Vagina (tissue), 2 donors: ENCODE data around the gene ABHD6.

Experiments used
- CTCF ChIP-seq, 3 experiments: fragments of 450-650 bp in 2 of 3; fragments of 200-600 bp in 1 of 3; sonication (generic) in 1 of 3; IDR thresholded peaks; one replicate each; pipeline ENCODE4 v1.5.1; 2017 to 2019; ENCODE audit warnings: antibody characterized with exemption in 3 of 3, mild to moderate bottlenecking in 2 of 3, moderate library complexity in 2 of 3
- POLR2A ChIP-seq, 2 donors: fragments of 450-650 bp; IDR thresholded peaks; one replicate each; pipeline ENCODE4 v1.6.1; 2017; ENCODE audit warnings: antibody characterized with exemption in 2 of 2, mild to moderate bottlenecking in 2 of 2, moderate library complexity in 2 of 2
- POLR2AphosphoS5 ChIP-seq, 2 donors: sonication (generic); formaldehyde crosslinking; IDR thresholded peaks; one replicate each; pipeline ENCODE4 v1.9.0; 2017; ENCODE audit warnings: antibody characterized with exemption in 2 of 2, mild to moderate bottlenecking in 2 of 2, low read depth in 1 of 2; ENCODE audit not compliant: insufficient read depth in 1 of 2

DNA sequence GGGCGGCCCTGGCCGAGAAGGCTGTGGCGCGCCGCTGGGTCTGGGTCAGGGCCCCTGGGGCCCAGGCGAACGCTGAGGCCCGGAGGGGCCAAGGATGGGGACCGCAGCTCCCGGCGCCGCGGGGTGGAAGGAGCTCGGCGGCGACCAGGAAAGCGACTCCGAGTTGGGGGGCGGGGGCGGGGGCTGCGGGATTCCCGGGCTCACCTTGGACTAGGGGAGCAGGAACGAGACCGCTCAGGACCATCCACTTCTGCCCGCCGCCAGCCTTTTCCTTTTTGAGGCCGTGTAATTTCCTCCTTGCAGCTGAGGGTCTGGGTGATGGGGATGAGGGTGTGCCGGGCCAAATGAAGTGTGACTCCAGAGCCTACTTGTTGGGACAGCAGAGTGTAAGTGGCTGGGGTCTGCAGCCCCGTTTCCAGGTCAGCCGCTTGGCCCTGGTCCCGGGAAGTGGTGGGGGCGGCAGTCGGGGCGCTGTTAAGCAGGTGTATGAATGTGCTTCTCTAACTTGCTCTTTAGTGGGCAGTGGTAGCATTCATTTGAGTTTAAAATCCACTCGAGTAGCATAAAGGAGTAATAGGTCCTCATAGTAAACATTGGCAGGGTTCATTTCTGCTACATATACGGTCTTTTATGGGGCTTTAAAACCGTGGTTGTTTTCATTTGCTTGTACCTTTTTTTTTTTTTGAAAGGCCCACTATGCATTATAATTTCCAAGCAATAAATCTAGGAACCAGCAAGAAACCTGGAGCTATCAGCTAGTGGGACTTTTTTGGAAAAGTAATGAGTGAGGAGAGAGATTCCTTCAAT, 95.8 kb downstream of the ABHD6 start:
- TF ChIP-seq CTCF (IDR thresholded peaks at IDR 0.05) (no peak), POLR2AphosphoS5 (IDR thresholded peaks at IDR 0.05; ENCODE audit: insufficient read depth in 1 of 2, low read depth in 1 of 2) (peak in 1 of 2 donors; percentile 18), POLR2A (IDR thresholded peaks at IDR 0.05) (no peak)
